GM12865 (cell line): ENCODE measurements around the gene DTYMK.

Experiments
- DNase-seq: peaks from one replicate; pipeline ENCODE4 v3.0.0; 2010; ENCODE audit warnings: low read depth
- H3K4me3 ChIP-seq: 2 replicates; pipeline ENCODE4 v1.5.1; 2011; ENCODE audit warnings: mild to moderate bottlenecking, low read depth, low read length, control low read depth
- CTCF ChIP-seq: IDR thresholded peaks from 2 replicates; pipeline ENCODE4 v1.5.1; 2011; ENCODE audit warnings: low read length, control low read depth, low read depth, inconsistent platforms; ENCODE audit not compliant: insufficient read depth; ENCODE audit errors: missing control alignments

The DTYMK gene

GRCh38 chr2:241656190-241656741, 30.3 kb downstream of the DTYMK start:
- no peak for TF ChIP-seq CTCF
- no peak overlapping the region for H3K4me3 ChIP-seq
- no peak for DNase-seq

GRCh38 chr2:241655516-241656189, 31.0 kb downstream of the DTYMK start:
- no peak for TF ChIP-seq CTCF
- H3K4me3 ChIP-seq: no peak overlapping the region
- DNase-seq: no peak

- TF ChIP-seq CTCF: no peak
- no peak overlapping the region for H3K4me3 ChIP-seq
These were observed 32.1 kb downstream of the DTYMK start for GRCh38 chr2:241654551-241654950.

GRCh38 chr2:241653210-241653750, 33.3 kb downstream of the DTYMK start:
- no peak for TF ChIP-seq CTCF
- DNase-seq: no peak
- H3K4me3 ChIP-seq: no peak overlapping the region

More at GRCh38 chr2:241654551-241654950, 32.1 kb downstream of the DTYMK start:
- no peak for DNase-seq

GRCh38 chr2:241652722-241653121, 33.9 kb downstream of the DTYMK start:
- no peak for TF ChIP-seq CTCF
- DNase-seq: no peak

GRCh38 chr2:241652142-241652541, 34.5 kb downstream of the DTYMK start:
- DNase-seq: no peak
- no peak overlapping the region for H3K4me3 ChIP-seq
- no peak for TF ChIP-seq CTCF

More at GRCh38 chr2:241652722-241653121, 33.9 kb downstream of the DTYMK start:
- no peak overlapping the region for H3K4me3 ChIP-seq

- no peak for TF ChIP-seq CTCF
- no peak for DNase-seq
- no peak overlapping the region for H3K4me3 ChIP-seq
These were observed 36.7 kb downstream of the DTYMK start for GRCh38 chr2:241649927-241650326.
